Cortex of kidney (tissue), 1 donor: ENCODE results near the gene MMP19.

ENCODE experiments used
- DNase-seq: peaks from one replicate; lab custom pipeline; 2025; lab: John Stamatoyannopoulos, UW

The MMP19 gene

GRCh38 chr12:55812088-55812487 lies 30.6 kb downstream of the MMP19 start:
- no peak for DNase-seq

GRCh38 chr12:55809274-55809673 lies 33.5 kb downstream of the MMP19 start:
- no peak for DNase-seq

- DNase-seq, result no peak
These were observed 35.8 kb downstream of the MMP19 start for GRCh38 chr12:55806982-55807381.

GRCh38 chr12:55797550-55797949 lies 45.2 kb downstream of the MMP19 start:
- no peak for DNase-seq

- no peak for DNase-seq
These were observed 45.7 kb downstream of the MMP19 start for GRCh38 chr12:55797068-55797467.

GRCh38 chr12:55795950-55796349 lies 46.8 kb downstream of the MMP19 start:
- no peak for DNase-seq

- no peak for DNase-seq
These were observed 52.8 kb downstream of the MMP19 start for GRCh38 chr12:55789893-55790292.

GRCh38 chr12:55789171-55789570 lies 53.6 kb downstream of the MMP19 start:
- no peak for DNase-seq

GRCh38 chr12:55788546-55788945 lies 54.2 kb downstream of the MMP19 start:
- DNase-seq, result no peak
